Astrocyte of the cerebellum (primary cell): ENCODE measurements around the gene RESP18.

Experiments used
- DNase-seq: peaks from one replicate; pipeline ENCODE4 v3.0.0-alpha.2; 2011; ENCODE audit warnings: low read depth
- H3K4me3 ChIP-seq: 2 replicates; pipeline ENCODE4 v1.5.1; 2011; ENCODE audit warnings: mild to moderate bottlenecking, low read depth, low read length, moderate library complexity
- CTCF ChIP-seq: IDR thresholded peaks from 2 replicates; pipeline ENCODE4 v1.5.1; 2012; ENCODE audit warnings: low read length, low read depth, moderate library complexity, mild to moderate bottlenecking; ENCODE audit errors: missing control alignments
- in situ Hi-C: cut with HindIII; loops from 2 replicates; pipeline ENCODE4 v1.10.0; 2017; ENCODE audit warnings: low sequenced_read_pairs

Gene RESP18

GRCh38 chr2:219362524-219363164, 30.1 kb upstream of the RESP18 start:
- TF ChIP-seq CTCF: no peak
- H3K4me3 ChIP-seq: no peak overlapping the region
- peak; percentile 92 for DNase-seq
- in situ Hi-C loops: loop anchor here (10.0 kb wide), 1 partner anchor 118 kb away; the partner anchor contains the start of genes GLB1L and STK16

DNA sequence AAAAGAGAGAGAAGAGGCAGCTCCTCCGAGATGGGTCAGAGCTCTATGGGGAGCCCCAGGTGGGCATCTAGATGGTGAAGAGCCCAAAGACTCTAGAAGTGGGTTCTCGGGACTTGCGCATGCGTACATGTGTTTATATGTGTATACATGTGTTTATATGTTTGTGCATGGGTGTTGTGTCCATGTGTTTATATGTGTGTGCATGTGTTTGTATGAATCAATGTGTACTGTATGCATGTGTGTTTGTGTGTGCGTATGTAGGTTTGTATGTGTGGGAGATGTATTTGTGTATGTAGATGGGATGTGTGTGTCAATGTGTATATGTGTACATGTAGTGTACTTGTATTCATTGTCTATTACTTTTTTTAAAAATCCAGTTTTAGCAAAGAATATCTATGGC, 29.5 kb upstream of the RESP18 start:
- TF ChIP-seq CTCF: no peak
- in situ Hi-C loops: loop anchor here (10.0 kb wide), 1 partner anchor 117 kb away; the partner anchor contains the start of genes GLB1L and STK16
- H3K4me3 ChIP-seq: no peak overlapping the region
- DNase-seq: no peak

DNA sequence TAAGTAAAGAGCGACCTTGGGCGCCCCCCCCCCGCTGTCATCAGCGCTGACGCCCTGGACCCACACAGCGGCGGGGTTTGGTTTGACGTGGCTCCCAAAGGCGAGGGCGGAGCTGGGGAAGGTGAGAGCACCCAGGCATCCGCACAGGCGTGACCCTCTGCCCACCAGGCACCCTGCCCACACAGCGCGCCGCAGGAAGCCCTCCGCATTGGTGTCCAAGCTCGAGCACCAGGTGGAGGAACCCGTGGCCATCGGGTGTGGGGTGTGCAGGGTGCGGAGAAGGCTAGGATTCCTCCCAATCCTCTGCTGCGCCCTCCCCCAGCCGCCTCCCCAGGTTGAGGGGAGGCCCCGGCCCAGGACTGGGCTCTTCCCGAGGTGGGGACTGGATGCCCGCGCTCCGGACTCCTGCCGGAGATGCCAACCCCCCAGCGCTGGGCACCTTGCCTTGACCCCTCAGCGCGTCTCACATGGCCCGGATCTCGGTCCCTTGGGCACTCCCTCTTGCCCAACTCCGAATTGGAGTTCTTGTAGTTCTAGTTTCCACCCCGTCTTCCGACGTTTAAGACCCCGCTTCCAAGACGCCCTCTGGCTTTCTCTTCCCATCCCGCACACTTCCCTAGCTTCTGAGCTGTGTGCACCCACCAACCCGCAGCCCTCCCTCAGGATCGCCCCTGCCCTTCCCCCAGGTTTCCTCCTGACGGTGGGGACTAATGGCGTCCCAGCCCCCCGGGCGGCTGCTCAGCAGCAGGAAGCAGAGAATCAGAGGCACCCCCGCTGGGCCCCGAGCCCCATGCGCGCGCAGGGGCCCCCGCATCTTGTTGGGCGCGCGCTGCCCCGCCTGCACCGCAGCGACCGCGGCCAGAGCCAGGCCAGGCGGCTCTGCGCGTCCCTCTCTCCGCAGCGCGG, 25.9 kb upstream of the RESP18 start:
- DNase-seq: no peak
- H3K4me3 ChIP-seq: no peak overlapping the region
- in situ Hi-C loops: no loop called here
- no peak for TF ChIP-seq CTCF

GRCh38 chr2:219356834-219357233, 24.3 kb upstream of the RESP18 start:
- TF ChIP-seq CTCF: no peak
- no peak overlapping the region for H3K4me3 ChIP-seq
- in situ Hi-C loops: no loop called here
- no peak for DNase-seq

GRCh38 chr2:219354582-219354981, 22.0 kb upstream of the RESP18 start:
- DNase-seq: no peak
- no peak for TF ChIP-seq CTCF
- no peak overlapping the region for H3K4me3 ChIP-seq
- in situ Hi-C loops: no loop called here

DNA sequence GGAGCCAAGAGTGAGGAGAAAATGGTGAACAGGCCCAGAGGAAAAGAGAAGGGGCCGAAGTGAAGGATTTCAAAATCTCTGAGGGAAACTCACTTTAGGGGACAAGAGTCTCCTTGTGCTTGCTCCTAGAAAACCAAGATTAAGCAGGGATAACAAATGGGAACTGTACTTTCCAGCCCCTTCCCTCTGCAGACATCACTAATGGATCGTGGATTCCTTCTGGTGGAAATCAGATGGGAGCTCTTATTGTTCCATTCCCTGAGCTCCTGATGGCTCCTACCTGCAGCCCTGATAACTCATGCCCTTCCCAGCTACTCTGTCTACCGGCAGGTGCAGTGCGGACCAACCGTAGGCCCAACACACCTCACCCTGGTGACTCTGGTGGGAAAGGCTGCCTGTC, 20.6 kb upstream of the RESP18 start:
- DNase-seq: no peak
- no peak overlapping the region for H3K4me3 ChIP-seq
- no peak for TF ChIP-seq CTCF
- in situ Hi-C loops: no loop called here
